ENCODE measurements around the gene CPNE4.

- TF ChIP-seq EZH2 (IDR thresholded peaks at IDR 0.05; ENCODE audit: borderline replicate concordance, low read depth, low read length, poor library complexity, severe bottlenecking) (no peak), CTCF (conservative IDR thresholded peaks at IDR 0.05; ENCODE audit: low read depth, low read length) (no peak)
Measured at GRCh38 chr3:131708241-131708640, 326.6 kb downstream of the CPNE4 start.

All from A673 (cell line).